Stomach (tissue), 4 donors: ENCODE results near the gene PSENEN.

Experiments
- CTCF ChIP-seq, 7 experiments: fragments of 450-650 bp in 4 of 7; fragments of 200-600 bp in 3 of 7; sonication (generic) in 3 of 7; IDR thresholded peaks; one replicate each; pipeline ENCODE4 v1.5.1; 2016 to 2019; ENCODE audit warnings: antibody characterized with exemption in 7 of 7, control low read depth in 2 of 7, mild to moderate bottlenecking in 1 of 7
- EP300 ChIP-seq: sonication (generic); formaldehyde crosslinking; IDR thresholded peaks from one replicate; pipeline ENCODE4 v1.6.1; 2017; ENCODE audit warnings: antibody characterized with exemption
- POLR2A ChIP-seq, 4 donors: fragments of 450-650 bp; IDR thresholded peaks; one replicate each; pipeline ENCODE4 v1.6.1; 2016; ENCODE audit warnings: antibody characterized with exemption in 4 of 4, control low read depth in 2 of 4, mild to moderate bottlenecking in 1 of 4, moderate library complexity in 1 of 4
- POLR2AphosphoS5 ChIP-seq, 3 donors: sonication (generic); formaldehyde crosslinking; IDR thresholded peaks; one replicate each; pipeline ENCODE4 v1.6.1; 2016; ENCODE audit warnings: antibody characterized with exemption in 3 of 3

GRCh38 chr19:35745328-35746086 is at the start of gene PSENEN, which contains the start of gene U2AF1L4:
- TF ChIP-seq CTCF (IDR thresholded peaks at IDR 0.05), result peak in 1 of 7 experiments; percentile 19
- TF ChIP-seq POLR2A (IDR thresholded peaks at IDR 0.05), result peak in 1 of 4 donors; percentile 6
- peak; percentile 61 to 89 (median 82) for TF ChIP-seq POLR2AphosphoS5 (IDR thresholded peaks at IDR 0.05)
- no peak for TF ChIP-seq EP300
